H1 (cell line): ENCODE results near the gene ITGB2. TPM values are rescaled to one million over a fixed set of nuclear protein-coding genes. Genes with fewer than 3 reads are reported as not detected.

Experiments
- CTCF ChIA-PET: fragments of 300-600 bp; sonication (Branson Sonifier 250); formaldehyde crosslinking; loops from one replicate; lab custom pipeline; 2021; ENCODE audit not compliant: partially characterized antibody; lab: Charles Lee
- POLR2A ChIA-PET: fragments of 300-600 bp; sonication (Branson Sonifier 250); formaldehyde crosslinking; loops from one replicate; lab custom pipeline; 2021; ENCODE audit warnings: inconsistent platforms; ENCODE audit not compliant: partially characterized antibody; lab: Charles Lee
- DNase-seq, 2 experiments: peaks; one replicate each; pipeline versions ENCODE4 v3.0.0 to v3.0.0-alpha.2; 2010 to 2022; ENCODE audit warnings: low spot score in 2 of 2, low read depth in 1 of 2, mixed read lengths in 1 of 2
- FAIRE-seq: peaks from 2 replicates; lab custom pipeline; 2011; peaks lifted over from hg19 to GRCh38; lab: Jason Lieb, UNC
- H2AFZ ChIP-seq: 2 replicates; pipeline ENCODE4 v1.8.1; 2012; ENCODE audit warnings: low read length, inconsistent platforms
- H2AK5ac ChIP-seq: 2 replicates; pipeline ENCODE4 v1.6.1; 2013; ENCODE audit warnings: low read depth, low read length
- H2BK120ac ChIP-seq: replicated peaks from 2 replicates; pipeline ENCODE3; 2013; ENCODE audit warnings: low read depth, low read length, inconsistent platforms
- H2BK12ac ChIP-seq: 2 replicates; pipeline ENCODE4 v1.6.1; 2013; ENCODE audit warnings: low read depth, low read length
- H2BK15ac ChIP-seq: 2 replicates; pipeline ENCODE4 v1.6.1; 2013; ENCODE audit warnings: low read length
- H2BK20ac ChIP-seq: 2 replicates; pipeline ENCODE4 v1.6.1; 2013; ENCODE audit warnings: low read length
- H2BK5ac ChIP-seq: 2 replicates; pipeline ENCODE4 v1.6.1; 2013; ENCODE audit warnings: low read depth, low read length
- H3K14ac ChIP-seq: 2 replicates; pipeline ENCODE4 v1.6.1; 2013; ENCODE audit warnings: inconsistent platforms; ENCODE audit not compliant: insufficient read length
- H3K18ac ChIP-seq: 2 replicates; pipeline ENCODE4 v1.6.1; 2013; ENCODE audit warnings: low read length; ENCODE audit errors: extremely low read depth
- H3K23ac ChIP-seq: 2 replicates; pipeline ENCODE4 v1.6.1; 2013; ENCODE audit warnings: inconsistent platforms; ENCODE audit not compliant: insufficient read length
- H3K23me2 ChIP-seq: 2 replicates; pipeline ENCODE4 v1.6.1; 2013; ENCODE audit warnings: low read depth, low read length
- H3K27ac ChIP-seq: 2 replicates; pipeline ENCODE4 v1.6.1; 2011; ENCODE audit warnings: low read depth, low read length, inconsistent platforms
- H3K27me3 ChIP-seq, 4 experiments: replicated peaks in 1 of 4; 1 replicate in 1 of 4; 2 replicates in 3 of 4; pipeline versions ENCODE4 v1.6.1 to v1.8.1; 2011 to 2013; ENCODE audit warnings: low read length in 3 of 4, mild to moderate bottlenecking in 3 of 4, inconsistent platforms in 2 of 4, mixed read lengths in 2 of 4, moderate library complexity in 1 of 4; ENCODE audit not compliant: control insufficient read depth in 3 of 4, insufficient read depth in 3 of 4; ENCODE audit errors: extremely low read depth in 1 of 4
- H3K36me3 ChIP-seq, 4 experiments: 2 replicates each; pipeline versions ENCODE4 v1.6.1 to v1.8.1; 2011 to 2013; ENCODE audit warnings: mild to moderate bottlenecking in 4 of 4, low read length in 3 of 4, moderate library complexity in 2 of 4, control low read depth in 1 of 4, inconsistent platforms in 1 of 4; ENCODE audit not compliant: insufficient read depth in 4 of 4, control insufficient read depth in 2 of 4
- H3K4ac ChIP-seq: replicated peaks from 2 replicates; pipeline ENCODE3; 2013; ENCODE audit warnings: low read length, low read depth, mixed read lengths, inconsistent platforms; ENCODE audit not compliant: insufficient read length
- H3K4me1 ChIP-seq, 4 experiments: replicated peaks in 1 of 4; 1 replicate in 1 of 4; 2 replicates in 3 of 4; pipeline versions ENCODE4 v1.6.1 to v1.8.1; 2011 to 2013; ENCODE audit warnings: low read length in 3 of 4, inconsistent platforms in 2 of 4, mixed read lengths in 1 of 4; ENCODE audit not compliant: insufficient read depth in 4 of 4, control insufficient read depth in 3 of 4
- H3K4me2 ChIP-seq, 2 experiments: 2 replicates each; pipeline versions ENCODE4 v1.6.1 to v1.8.1; 2011 to 2013; ENCODE audit warnings: low read depth in 2 of 2, low read length in 2 of 2, control low read depth in 1 of 2, inconsistent platforms in 1 of 2, mild to moderate bottlenecking in 1 of 2; ENCODE audit not compliant: insufficient read depth in 1 of 2
- H3K4me3 ChIP-seq, 4 experiments: fragments of 200-600, 300-600 bp in 1 of 4; sonication (generic), shearing (Covaris generic), sonication (Bioruptor Twin) in 1 of 4; 2 replicates each; pipeline versions ENCODE4 v1.5.1 to v1.8.1; 2011 to 2016; ENCODE audit warnings: low read length in 4 of 4, low read depth in 3 of 4, control low read depth in 2 of 4, inconsistent platforms in 2 of 4, mild to moderate bottlenecking in 2 of 4, mixed read lengths in 1 of 4, moderate library complexity in 1 of 4; ENCODE audit not compliant: insufficient read depth in 2 of 4; ENCODE audit errors: extremely low read depth in 1 of 4
- H3K56ac ChIP-seq: replicated peaks from 2 replicates; pipeline ENCODE3; 2013; ENCODE audit warnings: low read depth, mild to moderate bottlenecking, mixed read lengths, low read length, inconsistent platforms; ENCODE audit not compliant: insufficient read length
- H3K79me1 ChIP-seq: 2 replicates; pipeline ENCODE4 v1.6.1; 2013; ENCODE audit warnings: low read depth, low read length, control low read depth
- H3K79me2 ChIP-seq, 2 experiments: 2 replicates each; pipeline versions ENCODE4 v1.6.1 to v1.8.1; 2012 to 2013; ENCODE audit warnings: low read length in 2 of 2, mild to moderate bottlenecking in 2 of 2, inconsistent platforms in 1 of 2; ENCODE audit not compliant: insufficient read depth in 2 of 2, control insufficient read depth in 1 of 2
- H3K9ac ChIP-seq, 4 experiments: replicated peaks in 1 of 4; 1 replicate in 1 of 4; 2 replicates in 3 of 4; pipeline versions ENCODE4 v1.6.1 to v1.8.1; 2011 to 2013; ENCODE audit warnings: low read depth in 3 of 4, low read length in 3 of 4, control low read depth in 2 of 4, mild to moderate bottlenecking in 2 of 4, moderate library complexity in 2 of 4, inconsistent platforms in 1 of 4; ENCODE audit errors: extremely low read depth in 1 of 4
- H3K9me3 ChIP-seq, 2 experiments: 2 replicates each; pipeline versions ENCODE4 v1.6.1 to v1.8.1; 2012 to 2013; ENCODE audit warnings: mild to moderate bottlenecking in 2 of 2, moderate library complexity in 2 of 2, control low read depth in 1 of 2, inconsistent platforms in 1 of 2, low read depth in 1 of 2, low read length in 1 of 2, mixed read lengths in 1 of 2; ENCODE audit not compliant: insufficient read depth in 2 of 2
- H4K20me1 ChIP-seq, 2 experiments: replicated peaks in 1 of 2; 2 replicates each; pipeline versions ENCODE3 to v1.8.1; 2011 to 2013; ENCODE audit warnings: inconsistent platforms in 2 of 2, low read length in 2 of 2, mild to moderate bottlenecking in 1 of 2; ENCODE audit not compliant: insufficient read depth in 2 of 2, control insufficient read depth in 1 of 2
- H4K5ac ChIP-seq: 2 replicates; pipeline ENCODE4 v1.6.1; 2013; ENCODE audit warnings: low read length, low read depth, mixed read lengths, inconsistent platforms; ENCODE audit not compliant: insufficient read length
- H4K8ac ChIP-seq: 2 replicates; pipeline ENCODE4 v1.8.0; 2013; ENCODE audit warnings: mild to moderate bottlenecking, moderate library complexity, low read length, inconsistent platforms; ENCODE audit not compliant: insufficient read depth; ENCODE audit errors: extremely low read depth
- H4K91ac ChIP-seq: replicated peaks from 2 replicates; pipeline ENCODE3; 2013; ENCODE audit warnings: low read length, mixed read lengths, inconsistent platforms; ENCODE audit not compliant: insufficient read length
- CTCF ChIP-seq, 3 experiments: IDR thresholded peaks; 1 replicate in 2 of 3; 2 replicates in 1 of 3; pipeline versions ENCODE4 v1.5.1 to v1.6.1; 2011; ENCODE audit warnings: low read length in 3 of 3, mild to moderate bottlenecking in 3 of 3, inconsistent platforms in 2 of 3, low read depth in 1 of 3, moderate library complexity in 1 of 3; ENCODE audit not compliant: insufficient read depth in 1 of 3; ENCODE audit errors: control extremely low read depth in 1 of 3
- EP300 ChIP-seq, 2 experiments: IDR thresholded peaks; 1 replicate in 1 of 2; 2 replicates in 1 of 2; pipeline ENCODE4 v1.6.1; 2011 to 2012; ENCODE audit warnings: low read depth in 2 of 2, low read length in 2 of 2, mild to moderate bottlenecking in 2 of 2, borderline replicate concordance in 1 of 2, inconsistent platforms in 1 of 2, moderate library complexity in 1 of 2
- EZH2 ChIP-seq: fragments of 200-600 bp; sonication (generic); IDR thresholded peaks from 2 replicates; pipeline ENCODE4 v1.7.1; 2012; ENCODE audit warnings: low read depth, mild to moderate bottlenecking, moderate library complexity, low read length, inconsistent platforms; ENCODE audit not compliant: severe bottlenecking
- KDM5A ChIP-seq: fragments of 200-600 bp; IDR thresholded peaks from 2 replicates; pipeline ENCODE4 v1.7.1; 2012; ENCODE audit warnings: mild to moderate bottlenecking, low read length, inconsistent platforms, mixed read lengths
- RXRA ChIP-seq: IDR thresholded peaks from 2 replicates; pipeline ENCODE4 v1.6.1; 2011; ENCODE audit warnings: low read depth, mild to moderate bottlenecking, low read length, moderate library complexity; ENCODE audit not compliant: insufficient read depth
- SIRT6 ChIP-seq: IDR thresholded peaks from one replicate; pipeline ENCODE4 v1.7.1; 2012; ENCODE audit warnings: low read length, inconsistent platforms
- WGBS, 2 experiments: shearing (Covaris generic) in 1 of 2; methylation state at CpG; one replicate each; pipeline versions ENCODE4 v1.1.6 to v1.1.7; 2013 to 2015; ENCODE audit warnings: low lambda C conversion rate in 2 of 2, mixed read lengths in 2 of 2, inconsistent platforms in 1 of 2, low coverage in 1 of 2, missing lambda C conversion rate in 1 of 2; ENCODE audit not compliant: insufficient replicate concordance in 2 of 2, insufficient coverage in 1 of 2, insufficient read length in 1 of 2; ENCODE audit errors: extremely low coverage in 1 of 2, missing lambda C conversion rate in 1 of 2; 5-methylcytosine and 5-hydroxymethylcytosine counted together
- polyA plus RNA-seq, 7 experiments: library from polyadenylated mRNA; depleted of rRNA in 3 of 7; stranded (reverse) in 5 of 7; unstranded in 2 of 7; fragments of >200 nt in 5 of 7; fragments of 200-250 nt in 2 of 7; gene quantifications; 1 replicate in 5 of 7; 2 replicates in 1 of 7; 4 replicates in 1 of 7; pipeline versions ENCODE4 v1.2.1 to v1.2.3, GENCODE V29; 2011 to 2013; ENCODE audit warnings: missing spikeins in 2 of 7, mixed read lengths in 2 of 7
- total RNA-seq: library from RNA; stranded (reverse); fragmentation: NEBNext Ultra II Directional; extraction: Animal tissue kit (Norgen Biotek cat#: 25700); gene quantifications from 2 replicates; pipeline ENCODE4 v1.2.1, GENCODE V29; 2021

ITGB2 gene
- total and polyA plus RNA-seq, 2 of the 8 experiments (the other 6 are each of a cell fraction or from before 2014, with no cell fraction given) = 0.24 to 0.63 TPM

DNA sequence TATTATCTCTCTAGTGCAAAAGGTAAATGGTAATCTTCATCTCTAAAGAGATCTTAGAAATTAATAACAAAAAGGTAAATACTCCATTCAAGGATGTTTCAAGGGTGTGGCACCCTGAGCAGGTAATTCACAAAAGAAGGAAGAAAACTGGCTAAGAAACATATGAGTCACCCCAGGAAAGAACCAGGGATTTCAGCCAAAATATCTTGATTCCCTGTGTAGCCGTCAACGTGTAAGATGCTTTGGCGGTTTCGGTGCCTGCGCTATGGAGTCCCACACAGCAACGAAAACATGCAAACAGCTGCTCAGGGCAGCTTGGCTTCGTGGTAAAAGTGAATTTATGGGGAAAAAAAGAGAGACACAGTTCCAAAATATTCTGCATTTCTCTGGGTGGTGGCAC, 3.7 kb downstream of the ITGB2 start:
- no peak overlapping the region for H2AFZ ChIP-seq
- H3K18ac ChIP-seq = no peak overlapping the region
- no peaks in the 10 kb centered on the region for H3K9me3 ChIP-seq
- H2BK5ac ChIP-seq = no peak overlapping the region
- no peak overlapping the region for H4K5ac ChIP-seq
- no peak overlapping the region for H3K14ac ChIP-seq
- no peak overlapping the region for H3K4ac ChIP-seq
- no peak overlapping the region for H3K56ac ChIP-seq
- H3K4me2 ChIP-seq = no peak overlapping the region
- ChIA-PET POLR2A (interaction anchor here (1.1 kb wide), 1 partner anchor 10 kb away, joined by 4 read pairs; no protein-coding TSS in a partner anchor), CTCF (interaction anchor here (0.5 to 2.0 kb wide), 8 partner anchors 9 to 373 kb away, joined by 3 to 6 read pairs (median 4); no protein-coding TSS in a partner anchor)
- H3K23me2 ChIP-seq = peaks cover 8% of the 10 kb centered on the region
- no peak overlapping the region for H3K9ac ChIP-seq
- 0 out of 2 replicates have a peak, but pooled peaks cover 3% of the 10 kb centered on the region for H3K79me1 ChIP-seq
- H2BK120ac ChIP-seq = no peak overlapping the region
- DNase-seq (no peak), FAIRE-seq (no peak)
- no peak overlapping the region for H2BK15ac ChIP-seq
- peaks cover 0 to 14% (median 10%) of the 10 kb centered on the region in 4 experiments; a peak in 6 of 7 replicates for H3K4me1 ChIP-seq
- peaks cover 15 to 47% (median 41%) of the 10 kb centered on the region in 4 experiments for H3K27me3 ChIP-seq
- H3K27ac ChIP-seq = no peak overlapping the region
- no peaks in the 10 kb centered on the region for H3K79me2 ChIP-seq
- H2BK20ac ChIP-seq = no peak overlapping the region
- no peak overlapping the region for H2AK5ac ChIP-seq
- H4K20me1 ChIP-seq = peaks cover 0 to 5% of the 10 kb centered on the region in 2 experiments
- no peak overlapping the region for H3K23ac ChIP-seq
- H4K8ac ChIP-seq = no peak overlapping the region
- no peak overlapping the region for H3K4me3 ChIP-seq
- H4K91ac ChIP-seq = no peak overlapping the region
- H3K36me3 ChIP-seq = no peaks in the 10 kb centered on the region
- WGBS, 2 experiments = 74% methylated on average over 7 of the region's 7 CpGs; no CpG with 5 or more reads in 1 of the 2 experiments
- no peak overlapping the region for H2BK12ac ChIP-seq
- TF ChIP-seq KDM5A (no peak), EP300 (IDR thresholded peaks at IDR 0.05; ENCODE audit: borderline replicate concordance in 1 of 2, low read depth in 2 of 2, low read length in 2 of 2) (no peak), SIRT6 (no peak), EZH2 (no peak), RXRA (no peak), CTCF (IDR thresholded peaks at IDR 0.05; ENCODE audit: control extremely low read depth in 1 of 3, insufficient read depth in 1 of 3, low read depth in 1 of 3, low read length in 3 of 3) (no peak)
